HG03378 (cell line): Measurements from ENCODE around the gene DKK3.
"Not testable (repeated sequence)": the region's sequence is repeated elsewhere in the genome, so short reads cannot be mapped to it uniquely, and the experiment has no call there.

Experiments used
- ATAC-seq: cut with Tn5 transposase; IDR thresholded peaks from one replicate; pipeline ENCODE4 v1.9.1; 2021; ENCODE audit warnings: mild to moderate bottlenecking, moderate library complexity; ENCODE audit not compliant: unreplicated experiment

Gene DKK3

DNA sequence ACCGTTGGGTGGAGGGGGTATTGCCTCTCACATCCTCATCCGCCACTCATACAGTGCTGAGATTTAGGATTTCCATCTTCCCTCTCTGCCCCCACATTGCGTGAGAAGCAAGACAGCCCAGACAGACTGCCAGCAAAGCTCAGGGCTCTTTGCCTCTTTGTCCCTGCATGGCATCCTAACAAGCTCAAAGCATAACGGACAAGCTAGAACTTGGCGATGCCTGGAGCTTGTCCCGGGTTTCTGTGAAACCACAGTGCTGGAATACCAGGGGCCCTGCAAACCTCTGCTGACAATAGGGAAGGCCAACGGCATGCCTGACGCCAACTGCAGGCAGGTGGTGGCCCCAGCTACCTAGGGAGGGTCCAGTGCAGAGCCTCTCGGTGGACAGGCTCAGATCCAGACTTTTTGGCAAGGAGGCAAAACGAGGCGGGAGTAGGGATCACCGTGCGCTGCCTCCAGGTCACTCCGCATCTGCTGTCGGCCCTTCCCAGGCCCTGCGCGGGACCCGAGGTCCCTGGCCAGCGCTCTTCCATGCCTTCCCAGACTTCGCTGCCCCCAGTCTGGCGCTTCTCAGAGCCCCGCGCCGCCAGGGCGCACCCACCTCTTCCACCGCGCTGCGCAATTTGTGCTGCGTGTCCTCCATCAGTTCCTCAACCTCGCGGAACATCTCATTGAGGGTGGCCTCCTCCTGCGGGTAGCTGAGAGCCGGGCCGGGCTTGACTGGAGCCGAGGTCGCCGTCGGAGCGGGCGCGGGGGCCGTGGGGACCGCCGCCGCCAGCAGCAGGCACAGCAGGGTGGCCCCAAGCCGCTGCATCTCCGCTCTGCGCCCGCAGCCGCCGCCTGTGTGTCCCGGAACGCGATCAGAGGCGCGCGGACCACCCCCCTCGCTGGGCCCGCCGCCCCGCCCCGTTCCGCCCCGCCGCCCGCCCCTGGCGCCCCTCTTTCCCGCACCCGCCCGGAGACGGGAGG is at the start of gene DKK3:
Gene DKK3, minus strand, starts transcription at position 858 of the 969 bp plus-strand sequence. Its CDS starts 44 bp downstream, at position 814.
- ATAC-seq: no peak

DNA sequence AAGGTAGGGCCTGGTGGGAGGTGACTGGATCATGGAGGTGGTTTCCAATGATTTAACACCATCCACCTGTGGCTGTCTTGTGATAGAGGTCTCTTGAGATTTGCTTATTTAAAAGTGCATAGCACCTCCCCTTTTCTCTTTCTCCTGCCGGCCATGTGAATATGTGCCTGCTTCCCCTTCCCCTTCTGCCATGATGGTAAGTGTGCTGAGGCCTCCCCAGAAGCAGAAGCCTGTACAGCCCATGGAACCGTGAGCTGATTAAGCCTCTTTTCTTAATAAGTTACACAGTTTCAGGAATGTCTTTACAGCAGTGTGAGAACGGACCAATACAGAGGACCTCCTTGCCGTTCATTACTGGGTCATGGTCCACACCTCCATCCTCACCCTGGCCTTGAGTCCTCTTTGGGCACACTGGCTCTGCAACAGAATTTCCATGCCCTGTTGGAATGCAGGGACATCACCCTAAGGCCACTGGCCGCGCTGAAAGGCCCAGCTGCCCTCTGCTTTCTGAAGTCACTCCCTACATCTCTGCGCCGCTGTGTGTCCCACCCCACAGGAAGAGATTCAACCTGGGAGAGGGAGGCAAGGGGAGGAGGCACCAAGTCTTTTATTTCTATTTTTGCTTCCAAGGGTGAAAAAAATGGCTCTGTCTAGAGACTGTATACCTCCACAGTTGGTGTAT is 49.0 kb upstream of the DKK3 start:
- ATAC-seq: no peak

DNA sequence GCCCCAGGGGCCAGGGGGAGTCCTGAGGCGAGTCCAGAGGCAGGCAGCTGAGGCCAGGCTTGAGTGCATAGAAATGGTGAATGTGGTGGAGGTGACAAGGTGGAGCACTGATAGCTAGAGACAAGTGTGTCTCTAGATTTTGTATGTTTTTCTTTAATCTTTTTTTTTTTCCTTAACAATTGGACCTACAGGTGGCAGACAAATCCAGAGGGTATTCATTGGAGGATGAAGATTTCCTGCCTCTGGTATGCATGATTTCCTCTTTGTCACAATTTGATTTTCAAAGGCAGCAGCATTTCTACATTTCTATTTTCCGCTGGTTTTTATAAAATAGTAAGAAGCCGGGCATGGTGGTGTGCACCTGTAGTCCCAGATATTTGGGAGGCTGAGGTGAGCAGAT is 47.7 kb upstream of the DKK3 start:
- no peak for ATAC-seq

DNA sequence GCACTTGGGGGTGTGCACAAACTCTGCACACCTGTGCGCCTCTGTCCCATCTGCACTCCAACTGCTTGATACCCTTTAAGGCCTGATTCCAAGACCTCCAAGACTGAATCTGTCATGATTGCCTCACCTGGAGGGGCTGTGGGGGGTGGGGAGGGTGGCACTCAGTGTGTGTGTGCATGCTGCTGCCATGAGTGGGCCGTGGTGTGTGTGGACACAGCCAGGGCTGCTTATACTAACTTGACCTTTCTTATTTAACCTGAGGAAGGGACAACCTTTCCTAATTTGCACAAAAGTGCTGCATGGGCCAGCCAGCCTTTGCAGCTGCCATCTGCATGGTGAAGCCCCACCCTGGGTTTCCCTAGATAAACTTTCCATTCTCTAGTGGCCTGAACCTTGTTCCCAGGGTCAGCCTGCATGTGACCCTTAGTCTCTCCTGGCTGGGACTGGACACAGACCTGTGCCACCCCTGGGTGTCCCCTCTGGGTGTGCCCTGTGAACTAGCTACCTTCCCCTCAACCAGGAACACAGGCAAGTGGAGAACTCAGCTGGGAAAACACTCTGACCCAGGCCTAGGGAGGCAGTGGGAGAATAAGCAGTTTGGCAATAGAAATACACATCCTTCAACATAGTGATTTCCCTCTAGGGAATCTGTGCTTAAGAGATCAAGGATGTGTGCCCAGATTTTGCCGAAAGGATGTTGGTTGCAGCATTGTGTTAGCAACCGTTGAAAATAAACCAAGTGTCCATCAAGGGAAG is 45.4 kb upstream of the DKK3 start:
- ATAC-seq: no peak

DNA sequence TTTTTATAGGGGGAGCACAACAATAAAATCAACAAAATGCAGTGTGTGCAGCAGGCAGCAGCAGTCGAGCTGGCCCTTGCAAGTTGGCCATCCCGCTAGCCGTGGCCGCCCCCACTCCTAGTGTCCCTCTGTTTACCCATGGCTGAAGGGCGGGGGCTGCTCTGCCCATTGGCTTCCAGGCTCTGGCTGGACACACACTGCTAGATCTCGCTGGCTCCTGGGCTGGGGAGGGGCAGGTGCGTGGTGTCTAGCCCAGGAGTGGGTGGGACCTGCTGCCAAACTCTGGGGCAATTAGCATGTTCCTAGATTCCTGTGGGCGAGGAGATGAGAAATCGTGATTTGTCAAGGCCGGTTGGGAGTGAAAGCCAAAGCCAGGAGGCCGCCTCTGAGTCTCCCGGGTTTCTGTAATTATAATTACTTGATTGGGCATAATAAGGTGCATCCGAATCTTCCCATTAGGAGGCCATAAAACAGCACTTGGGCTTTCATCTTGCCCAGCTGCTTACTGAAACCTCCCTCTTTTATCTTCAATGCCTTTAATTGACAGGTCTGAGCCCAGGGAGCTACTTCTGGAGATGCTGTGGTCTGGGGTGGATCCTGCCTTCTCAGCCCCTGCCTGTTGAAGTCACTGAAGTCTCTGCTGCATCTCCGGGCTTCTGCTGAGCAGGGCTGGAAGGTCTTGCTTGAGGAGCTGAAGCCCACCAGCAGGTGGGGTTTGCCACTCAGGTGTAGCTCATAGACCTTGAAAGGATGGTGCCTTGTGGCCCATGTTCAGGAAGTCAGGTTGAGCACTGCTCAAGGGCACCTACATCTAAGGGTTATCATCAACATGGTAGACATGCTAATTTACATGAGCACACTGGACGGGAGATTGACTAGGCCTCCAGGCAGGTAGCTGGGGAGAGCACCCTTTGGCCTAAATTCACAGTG is 44.5 kb upstream of the DKK3 start:
- ATAC-seq: no peak

DNA sequence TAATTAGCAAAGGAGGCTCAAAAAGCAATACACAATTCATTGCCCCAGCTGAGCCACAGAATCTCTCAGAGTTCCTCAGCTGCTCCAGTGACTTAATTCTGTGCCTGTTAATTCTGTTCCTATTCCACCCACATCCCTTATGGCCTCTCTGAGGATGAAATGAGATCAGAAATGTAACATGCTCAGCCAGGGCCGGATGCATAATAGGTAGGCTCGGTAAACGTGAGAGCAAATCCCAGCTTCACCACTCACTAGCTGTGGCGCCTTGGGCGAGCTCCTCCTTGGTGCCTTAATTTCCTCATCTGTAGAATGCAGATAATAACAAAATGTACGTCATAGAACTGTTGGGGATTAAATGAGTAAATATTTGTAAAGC is 42.8 kb upstream of the DKK3 start:
- ATAC-seq: no peak

DNA sequence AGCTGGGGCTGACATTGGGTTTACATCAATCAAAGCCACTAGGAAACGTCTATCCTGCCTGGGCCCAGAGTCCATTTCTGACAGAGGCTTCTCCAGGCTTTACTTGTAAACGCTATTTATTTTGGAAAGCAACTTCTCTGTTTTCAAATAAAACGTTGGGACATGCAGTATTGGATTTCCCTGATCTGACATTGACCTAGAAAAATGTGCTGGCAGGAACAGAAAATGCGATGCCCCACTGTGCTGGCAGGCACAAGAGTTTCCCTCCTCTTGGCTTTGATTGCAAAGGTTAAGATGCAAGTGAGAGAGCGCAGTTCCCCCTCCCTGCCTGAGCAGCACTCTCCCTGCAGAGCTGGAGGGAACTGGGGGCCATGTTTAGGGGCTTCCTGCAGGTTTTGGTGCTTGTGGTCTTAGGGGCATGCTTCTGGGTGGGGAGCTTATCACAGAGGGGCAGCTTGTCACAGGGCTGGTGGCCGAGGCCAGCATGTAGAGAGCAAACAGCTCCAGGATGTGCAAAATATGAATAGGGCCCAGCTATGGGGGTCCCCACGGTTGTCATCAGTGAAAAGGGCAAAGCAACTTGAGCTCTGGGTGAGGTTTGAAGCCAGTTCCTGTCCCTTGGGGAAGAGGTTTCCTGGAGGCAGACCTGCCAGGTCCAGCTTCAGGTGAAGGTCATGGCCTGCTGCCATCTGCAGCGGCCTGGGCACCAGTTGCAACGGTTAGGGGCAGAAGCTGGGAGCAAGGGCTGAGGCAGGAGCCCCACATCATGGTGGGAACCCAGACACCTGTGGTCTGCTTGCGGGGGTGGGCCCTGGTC is 42.3 kb upstream of the DKK3 start:
- ATAC-seq: no peak

DNA sequence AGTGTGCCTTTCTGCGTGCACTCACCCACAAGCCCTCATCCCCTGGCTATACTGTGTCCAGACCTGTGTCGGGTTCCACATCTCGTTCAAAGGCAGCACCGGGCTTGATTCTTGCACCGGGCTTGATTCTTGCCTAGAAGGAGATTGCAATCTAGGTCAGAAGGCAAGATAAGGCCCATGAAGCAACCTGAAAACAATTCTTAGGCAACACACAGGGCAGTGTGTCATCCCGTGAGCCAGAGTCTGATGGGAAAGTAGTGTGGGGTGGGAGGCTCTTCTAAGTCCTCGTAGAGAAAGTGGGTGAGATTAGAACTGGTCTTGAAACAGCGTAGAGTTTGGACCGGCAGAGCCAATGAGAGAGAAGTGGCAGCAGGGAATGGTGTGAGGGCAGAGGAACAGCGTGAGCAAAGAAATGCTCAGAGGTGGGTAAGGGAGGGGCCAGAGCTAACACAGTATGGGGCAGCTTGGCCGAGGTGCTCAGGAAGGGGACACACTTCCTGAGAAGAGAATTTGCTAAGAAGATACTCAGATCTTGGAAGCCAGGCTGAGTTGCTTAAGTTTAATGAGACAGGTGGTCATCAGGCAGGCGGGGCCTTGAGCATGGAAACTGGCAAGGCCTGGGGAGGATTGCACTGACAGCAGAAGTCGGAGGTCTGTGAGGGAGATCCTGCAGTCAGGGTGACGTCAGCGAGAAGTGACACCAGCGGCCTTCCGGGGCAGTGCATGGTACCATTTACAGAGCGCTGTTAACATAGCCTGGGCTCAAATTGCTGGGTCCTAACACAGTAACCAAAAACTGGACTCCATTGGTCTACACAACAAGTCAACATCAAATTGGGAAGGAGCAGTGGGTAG is 40.7 kb upstream of the DKK3 start:
- ATAC-seq: no peak

DNA sequence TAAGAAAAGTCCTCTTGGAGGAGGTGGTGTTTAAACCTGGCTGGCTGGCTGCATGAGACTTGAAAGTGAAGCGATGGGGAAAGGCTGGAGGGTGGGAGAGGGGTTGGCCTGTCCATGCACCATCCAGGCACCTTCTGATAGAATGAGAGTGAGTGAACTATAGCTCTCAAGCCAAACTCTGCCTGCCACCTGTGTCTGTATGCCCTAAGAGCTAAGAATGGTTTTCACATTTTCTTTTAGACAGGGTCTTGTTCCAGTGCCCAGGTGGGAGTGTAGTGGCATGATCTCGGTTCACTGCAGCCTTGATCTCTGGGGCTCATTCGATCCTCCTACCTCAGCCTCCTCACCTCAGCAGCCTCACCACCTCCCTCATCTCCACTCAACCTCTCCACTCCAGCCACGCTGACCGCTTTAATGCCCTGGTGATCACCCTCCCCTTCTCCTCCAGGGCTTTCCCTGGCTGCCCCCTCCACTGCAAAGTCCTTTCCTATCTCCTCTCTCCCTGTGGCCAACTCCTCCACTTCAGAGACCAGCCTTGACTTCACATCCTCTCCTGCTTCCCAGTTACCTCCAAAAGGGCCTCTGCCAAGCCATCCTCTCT is 38.3 kb upstream of the DKK3 start:
- no peak for ATAC-seq

DNA sequence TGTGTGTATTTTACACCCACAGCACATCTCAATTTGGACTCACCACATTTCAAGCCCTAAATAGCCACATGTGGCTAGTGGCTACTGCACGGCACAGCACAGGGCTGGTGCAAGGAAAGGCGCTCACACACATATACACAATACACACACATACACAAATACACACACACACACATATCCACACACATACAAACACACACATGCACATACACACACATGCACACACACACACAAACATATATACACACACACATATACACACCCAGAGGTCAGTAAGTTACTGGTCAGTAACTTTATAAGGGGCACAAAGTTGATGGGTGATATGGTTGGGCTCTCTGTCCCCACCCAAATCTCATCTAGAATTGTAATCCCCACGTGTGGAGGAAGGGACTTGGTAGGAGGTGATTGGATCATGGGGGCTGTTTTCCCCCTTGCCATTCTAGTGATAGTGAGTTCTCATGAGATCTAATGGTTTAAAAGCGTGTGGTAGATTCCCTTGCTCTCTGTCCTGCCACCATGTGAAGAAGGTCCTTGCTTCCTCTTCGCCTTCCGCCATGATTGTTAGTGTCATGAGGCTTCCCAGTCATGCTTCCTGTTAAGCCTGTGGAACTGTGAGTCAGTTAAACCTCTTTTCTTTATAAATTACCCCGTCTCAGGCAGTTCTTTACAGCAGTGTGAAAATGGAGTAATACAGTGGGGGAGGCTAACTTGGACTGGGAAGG is 37.6 kb upstream of the DKK3 start:
- ATAC-seq: no peak

DNA sequence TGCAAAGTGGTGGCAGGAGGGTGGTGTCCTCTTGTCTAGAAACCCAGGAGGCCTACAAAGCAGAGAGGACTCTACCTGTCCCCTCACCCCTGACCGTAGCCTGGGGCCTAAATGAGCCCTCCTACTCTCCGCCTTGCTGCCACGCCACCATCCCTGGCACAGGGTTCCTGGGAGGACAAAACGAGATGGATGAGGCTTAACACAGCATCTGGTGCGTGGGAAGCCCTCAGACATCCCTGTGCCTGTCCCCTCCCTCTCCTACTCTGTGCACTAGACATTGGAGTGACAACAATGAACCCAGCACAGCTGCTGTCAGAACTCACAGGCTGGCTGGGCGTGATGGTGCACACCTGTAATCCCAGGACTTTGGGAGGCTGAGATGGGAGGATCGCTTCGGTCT is 36.4 kb upstream of the DKK3 start:
- ATAC-seq: no peak

DNA sequence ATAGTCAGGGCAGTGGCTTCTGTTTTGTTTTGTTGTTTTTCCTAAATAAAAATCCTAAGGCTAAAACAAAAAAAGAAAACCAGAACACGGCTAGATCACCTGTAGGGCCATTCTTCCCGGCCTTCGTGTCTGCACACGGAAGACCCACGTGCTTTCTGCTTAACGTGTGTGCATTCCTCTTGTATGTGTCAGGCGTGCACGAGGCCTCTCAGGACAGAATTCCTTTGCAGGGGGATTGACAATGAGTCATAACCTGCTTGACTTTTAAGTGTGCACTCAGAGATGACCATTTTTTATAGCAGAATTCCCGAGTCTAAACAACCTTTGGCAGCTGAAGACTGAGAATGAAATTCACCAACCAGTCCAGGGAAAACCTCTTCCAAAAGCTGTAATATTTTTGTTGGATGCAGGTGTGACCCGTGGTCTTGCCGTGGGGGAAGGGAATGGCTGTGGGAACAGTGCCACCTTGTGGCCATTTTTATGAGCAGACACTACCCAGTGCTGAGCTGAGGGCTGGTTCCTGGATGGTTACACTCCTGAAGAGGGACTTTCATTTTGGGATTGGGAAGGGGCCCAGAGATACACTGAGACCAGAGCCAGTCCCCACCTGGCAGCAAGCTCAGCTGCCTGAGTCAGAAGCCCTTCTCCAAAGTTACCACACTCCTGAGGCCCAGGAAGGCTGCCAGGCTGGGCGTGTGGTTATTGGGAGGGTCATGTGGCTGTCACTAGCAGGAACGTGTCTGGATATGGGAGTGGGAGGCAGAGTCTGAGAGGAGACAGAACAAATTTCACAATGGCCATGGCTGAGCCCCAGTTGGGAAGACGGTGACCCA is 35.7 kb upstream of the DKK3 start:
- peak; percentile 73 for ATAC-seq

DNA sequence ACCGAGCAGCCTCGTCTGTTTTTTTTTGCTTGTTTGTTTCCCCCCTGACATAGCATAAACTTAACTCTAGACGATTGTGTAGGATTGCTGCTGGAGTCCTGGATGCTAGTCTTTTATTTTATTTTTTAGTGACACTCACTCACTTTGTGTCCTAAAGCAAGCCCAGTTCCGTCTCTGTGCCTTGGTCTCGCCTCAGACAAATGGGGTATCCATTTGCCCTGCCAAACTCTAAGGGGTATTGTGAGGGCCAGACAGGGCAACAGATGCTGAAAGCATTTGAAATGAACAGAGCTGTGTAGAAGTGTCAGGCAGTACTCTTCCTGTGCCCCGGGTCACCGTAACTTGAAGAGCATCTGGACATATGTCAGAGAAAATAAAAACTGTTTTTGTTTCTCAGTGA is 34.8 kb upstream of the DKK3 start:
- no peak for ATAC-seq

DNA sequence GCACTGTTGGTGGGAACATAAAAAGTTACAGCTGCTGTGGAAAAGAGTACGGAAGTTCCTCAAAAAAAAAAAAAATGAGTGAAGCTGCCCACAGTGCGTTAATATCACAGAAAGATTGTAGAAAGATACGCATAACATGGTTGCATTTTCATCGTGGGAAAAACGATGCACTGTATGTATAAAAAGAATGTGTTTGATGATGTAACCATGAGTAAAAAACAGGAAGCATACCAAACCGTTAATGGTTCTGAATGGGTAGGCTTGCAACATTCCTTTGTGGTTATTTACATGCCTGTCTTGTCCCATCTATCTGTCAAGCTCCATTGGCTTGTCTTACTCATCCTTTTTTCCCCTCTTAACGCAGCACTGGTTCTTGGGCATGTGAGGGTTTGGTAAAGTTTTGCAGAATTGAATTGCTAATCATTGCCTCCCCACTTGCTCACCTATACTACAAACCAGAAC is 33.8 kb upstream of the DKK3 start:
- ATAC-seq: no peak

DNA sequence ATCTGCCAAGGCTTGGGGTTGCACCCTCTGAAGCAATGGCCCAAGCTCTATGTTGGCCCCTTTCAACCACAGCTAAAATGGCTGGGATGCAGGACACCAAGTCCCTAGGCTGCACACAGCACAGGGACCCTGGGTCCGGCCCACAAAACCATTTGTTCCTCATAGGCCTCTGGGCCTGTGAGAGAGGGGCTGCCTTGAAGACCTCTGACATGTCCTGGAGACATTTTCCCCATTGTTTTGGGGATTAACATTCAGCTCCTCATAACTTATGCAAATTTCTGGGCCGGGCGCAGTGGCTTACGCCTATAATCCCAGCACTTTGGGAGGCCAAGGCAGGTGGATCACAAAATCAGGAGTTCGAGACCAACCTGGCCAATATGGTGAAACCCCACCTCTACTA is 32.3 kb upstream of the DKK3 start:
- not testable (repeated sequence) for ATAC-seq

DNA sequence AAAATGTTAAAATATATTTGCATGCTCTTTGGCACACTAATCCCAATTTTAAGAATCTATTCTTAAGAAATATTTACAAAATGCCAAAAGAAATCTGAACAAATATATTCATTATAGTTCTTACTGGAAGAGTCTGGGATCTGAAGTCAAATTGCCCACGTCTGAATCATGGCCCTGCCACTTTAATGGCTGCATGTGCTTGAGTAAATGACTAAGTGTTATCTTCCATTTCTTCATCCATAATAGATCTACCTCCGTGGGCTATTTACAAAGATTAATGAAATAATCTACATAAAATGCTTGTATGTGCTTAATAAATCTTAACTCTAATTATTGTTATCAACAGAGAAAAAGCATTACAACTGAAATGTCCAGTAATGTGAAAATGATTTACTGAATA is 24.5 kb upstream of the DKK3 start:
- ATAC-seq: no peak
